HepG2 (cell line): Measurements from ENCODE around the gene DCC.

Source experiments
- EP300 ChIP-seq, 3 experiments: sonication (generic) in 1 of 3; formaldehyde crosslinking in 1 of 3; IDR thresholded peaks; 2 replicates each; pipeline versions ENCODE4 v1.5.1 to v1.6.1; 2011 to 2020; ENCODE audit warnings: low read depth in 2 of 3, low read length in 2 of 3, borderline replicate concordance in 1 of 3, improper control_type of control experiment in 1 of 3, mild to moderate bottlenecking in 1 of 3, missing genetic modification reagents in 1 of 3, moderate library complexity in 1 of 3
- RXRB ChIP-seq: IDR thresholded peaks from 2 replicates; pipeline ENCODE4 v1.6.1; 2016; ENCODE audit warnings: borderline replicate concordance, missing genetic modification reagents, missing compliant biosample characterization
- TCF7 ChIP-seq: sonication (generic); IDR thresholded peaks from 2 replicates; pipeline ENCODE4 v1.6.1; 2016; ENCODE audit warnings: antibody characterized with exemption, low read depth
- ZNF350 ChIP-seq: sonication (generic); formaldehyde crosslinking; IDR thresholded peaks from 2 replicates; pipeline ENCODE4 v1.4.0; 2020; ENCODE audit warnings: mild to moderate bottlenecking, low read depth, missing genetic modification reagents, borderline replicate concordance
- ZNF354B ChIP-seq: sonication (generic); formaldehyde crosslinking; IDR thresholded peaks from 2 replicates; pipeline ENCODE4 v1.8.0; 2022; ENCODE audit warnings: mild to moderate bottlenecking, missing genetic modification reagents
- ZNF567 ChIP-seq: sonication (generic); formaldehyde crosslinking; IDR thresholded peaks from 2 replicates; pipeline ENCODE4 v1.8.1; 2023; ENCODE audit warnings: mild to moderate bottlenecking, missing genetic modification reagents, borderline replicate concordance
- TF ChIP-seq, protein P1 (sequence below): sonication (generic); formaldehyde crosslinking; IDR thresholded peaks from 2 replicates; pipeline ENCODE4 v1.9.0; 2022; ENCODE audit warnings: missing genetic modification reagents, mild to moderate bottlenecking, borderline replicate concordance
- TF ChIP-seq, protein P2 (sequence below): sonication (generic); formaldehyde crosslinking; IDR thresholded peaks from 2 replicates; pipeline ENCODE4 v1.4.0; 2020; ENCODE audit warnings: mild to moderate bottlenecking, missing genetic modification reagents
- TF ChIP-seq, protein P3 (sequence below): sonication (generic); formaldehyde crosslinking; IDR thresholded peaks from 2 replicates; pipeline ENCODE4 v1.5.0; 2020; ENCODE audit warnings: mild to moderate bottlenecking, missing genetic modification reagents, moderate library complexity

DNA sequence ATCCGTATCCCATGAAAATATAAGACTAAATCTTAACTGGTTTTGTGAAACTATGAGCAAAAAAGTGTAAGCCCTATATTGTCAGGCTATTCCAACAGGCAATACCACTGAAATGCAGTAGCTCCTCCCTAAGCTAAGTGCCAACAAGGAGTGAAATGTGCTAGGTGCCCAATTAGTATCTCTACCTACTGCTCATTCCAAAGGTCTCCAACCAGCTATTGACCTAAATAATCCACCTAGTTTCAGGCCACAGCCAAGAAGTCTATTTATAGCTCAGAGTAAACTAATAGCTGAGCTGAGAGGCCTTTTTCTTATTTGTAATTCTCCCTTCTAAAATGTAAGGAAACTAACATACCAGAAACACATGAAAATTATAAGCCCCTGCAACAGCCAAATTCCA is 482.2 kb downstream of the DCC start:
- no peak for TF ChIP-seq EP300 (IDR thresholded peaks at IDR 0.05; ENCODE audit: low read depth in 2 of 2, low read length in 2 of 2)
- TF ChIP-seq EP300 (CRISPR knock-in tag; IDR thresholded peaks at IDR 0.05; ENCODE audit: borderline replicate concordance), result no peak
- TF ChIP-seq RXRB (CRISPR knock-in tag), result no peak
- TF ChIP-seq, protein P1, sequence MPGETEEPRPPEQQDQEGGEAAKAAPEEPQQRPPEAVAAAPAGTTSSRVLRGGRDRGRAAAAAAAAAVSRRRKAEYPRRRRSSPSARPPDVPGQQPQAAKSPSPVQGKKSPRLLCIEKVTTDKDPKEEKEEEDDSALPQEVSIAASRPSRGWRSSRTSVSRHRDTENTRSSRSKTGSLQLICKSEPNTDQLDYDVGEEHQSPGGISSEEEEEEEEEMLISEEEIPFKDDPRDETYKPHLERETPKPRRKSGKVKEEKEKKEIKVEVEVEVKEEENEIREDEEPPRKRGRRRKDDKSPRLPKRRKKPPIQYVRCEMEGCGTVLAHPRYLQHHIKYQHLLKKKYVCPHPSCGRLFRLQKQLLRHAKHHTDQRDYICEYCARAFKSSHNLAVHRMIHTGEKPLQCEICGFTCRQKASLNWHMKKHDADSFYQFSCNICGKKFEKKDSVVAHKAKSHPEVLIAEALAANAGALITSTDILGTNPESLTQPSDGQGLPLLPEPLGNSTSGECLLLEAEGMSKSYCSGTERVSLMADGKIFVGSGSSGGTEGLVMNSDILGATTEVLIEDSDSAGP (CRISPR knock-in tag), result no peak
- TF ChIP-seq TCF7, result no peak
- no peak for TF ChIP-seq ZNF354B
- TF ChIP-seq, protein P2, sequence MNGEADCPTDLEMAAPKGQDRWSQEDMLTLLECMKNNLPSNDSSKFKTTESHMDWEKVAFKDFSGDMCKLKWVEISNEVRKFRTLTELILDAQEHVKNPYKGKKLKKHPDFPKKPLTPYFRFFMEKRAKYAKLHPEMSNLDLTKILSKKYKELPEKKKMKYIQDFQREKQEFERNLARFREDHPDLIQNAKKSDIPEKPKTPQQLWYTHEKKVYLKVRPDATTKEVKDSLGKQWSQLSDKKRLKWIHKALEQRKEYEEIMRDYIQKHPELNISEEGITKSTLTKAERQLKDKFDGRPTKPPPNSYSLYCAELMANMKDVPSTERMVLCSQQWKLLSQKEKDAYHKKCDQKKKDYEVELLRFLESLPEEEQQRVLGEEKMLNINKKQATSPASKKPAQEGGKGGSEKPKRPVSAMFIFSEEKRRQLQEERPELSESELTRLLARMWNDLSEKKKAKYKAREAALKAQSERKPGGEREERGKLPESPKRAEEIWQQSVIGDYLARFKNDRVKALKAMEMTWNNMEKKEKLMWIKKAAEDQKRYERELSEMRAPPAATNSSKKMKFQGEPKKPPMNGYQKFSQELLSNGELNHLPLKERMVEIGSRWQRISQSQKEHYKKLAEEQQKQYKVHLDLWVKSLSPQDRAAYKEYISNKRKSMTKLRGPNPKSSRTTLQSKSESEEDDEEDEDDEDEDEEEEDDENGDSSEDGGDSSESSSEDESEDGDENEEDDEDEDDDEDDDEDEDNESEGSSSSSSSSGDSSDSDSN (CRISPR knock-in tag), result no peak
- TF ChIP-seq ZNF567 (CRISPR knock-in tag), result no peak
- TF ChIP-seq ZNF350 (CRISPR knock-in tag), result no peak
- TF ChIP-seq, protein P3, sequence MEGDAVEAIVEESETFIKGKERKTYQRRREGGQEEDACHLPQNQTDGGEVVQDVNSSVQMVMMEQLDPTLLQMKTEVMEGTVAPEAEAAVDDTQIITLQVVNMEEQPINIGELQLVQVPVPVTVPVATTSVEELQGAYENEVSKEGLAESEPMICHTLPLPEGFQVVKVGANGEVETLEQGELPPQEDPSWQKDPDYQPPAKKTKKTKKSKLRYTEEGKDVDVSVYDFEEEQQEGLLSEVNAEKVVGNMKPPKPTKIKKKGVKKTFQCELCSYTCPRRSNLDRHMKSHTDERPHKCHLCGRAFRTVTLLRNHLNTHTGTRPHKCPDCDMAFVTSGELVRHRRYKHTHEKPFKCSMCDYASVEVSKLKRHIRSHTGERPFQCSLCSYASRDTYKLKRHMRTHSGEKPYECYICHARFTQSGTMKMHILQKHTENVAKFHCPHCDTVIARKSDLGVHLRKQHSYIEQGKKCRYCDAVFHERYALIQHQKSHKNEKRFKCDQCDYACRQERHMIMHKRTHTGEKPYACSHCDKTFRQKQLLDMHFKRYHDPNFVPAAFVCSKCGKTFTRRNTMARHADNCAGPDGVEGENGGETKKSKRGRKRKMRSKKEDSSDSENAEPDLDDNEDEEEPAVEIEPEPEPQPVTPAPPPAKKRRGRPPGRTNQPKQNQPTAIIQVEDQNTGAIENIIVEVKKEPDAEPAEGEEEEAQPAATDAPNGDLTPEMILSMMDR (CRISPR knock-in tag), result no peak
